HG03039 (cell line): ENCODE results near the gene INHA.

Experiments
- ATAC-seq: cut with Tn5 transposase; IDR thresholded peaks from one replicate; pipeline ENCODE4 v1.9.1; 2021; ENCODE audit warnings: mild to moderate bottlenecking, moderate library complexity; ENCODE audit not compliant: unreplicated experiment

Gene INHA

GRCh38 chr2:219571311-219572236 is 536 bp upstream of the INHA start, which contains the start of gene OBSL1:
Gene OBSL1 (minus strand): TSS chr2:219571539. CDS start chr2:219571232, 307 bp downstream.
- ATAC-seq, result no peak

DNA sequence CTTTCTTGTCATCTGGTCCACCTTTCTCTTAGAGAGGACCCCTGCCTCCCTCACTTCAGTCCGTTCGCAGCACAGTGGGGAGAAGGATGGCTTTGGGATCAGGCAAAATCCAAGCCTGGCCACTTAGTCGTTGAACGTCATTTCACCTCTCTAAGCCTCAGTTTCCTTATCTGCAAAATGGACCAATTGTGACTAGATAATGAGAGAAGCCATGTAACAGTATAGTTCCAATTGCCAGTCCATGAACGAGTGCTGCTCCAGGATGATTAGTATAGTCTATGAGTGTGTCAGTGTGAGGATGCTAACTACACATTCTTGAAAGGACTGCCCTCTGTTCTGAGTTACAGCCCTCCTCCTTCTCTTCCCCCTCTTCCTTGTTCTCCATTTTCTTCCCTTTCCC is 1.1 kb downstream of the INHA start:
- no peak for ATAC-seq

- no peak for ATAC-seq
Observed at GRCh38 chr2:219574484-219575311, 2.6 kb downstream of the INHA start.

DNA sequence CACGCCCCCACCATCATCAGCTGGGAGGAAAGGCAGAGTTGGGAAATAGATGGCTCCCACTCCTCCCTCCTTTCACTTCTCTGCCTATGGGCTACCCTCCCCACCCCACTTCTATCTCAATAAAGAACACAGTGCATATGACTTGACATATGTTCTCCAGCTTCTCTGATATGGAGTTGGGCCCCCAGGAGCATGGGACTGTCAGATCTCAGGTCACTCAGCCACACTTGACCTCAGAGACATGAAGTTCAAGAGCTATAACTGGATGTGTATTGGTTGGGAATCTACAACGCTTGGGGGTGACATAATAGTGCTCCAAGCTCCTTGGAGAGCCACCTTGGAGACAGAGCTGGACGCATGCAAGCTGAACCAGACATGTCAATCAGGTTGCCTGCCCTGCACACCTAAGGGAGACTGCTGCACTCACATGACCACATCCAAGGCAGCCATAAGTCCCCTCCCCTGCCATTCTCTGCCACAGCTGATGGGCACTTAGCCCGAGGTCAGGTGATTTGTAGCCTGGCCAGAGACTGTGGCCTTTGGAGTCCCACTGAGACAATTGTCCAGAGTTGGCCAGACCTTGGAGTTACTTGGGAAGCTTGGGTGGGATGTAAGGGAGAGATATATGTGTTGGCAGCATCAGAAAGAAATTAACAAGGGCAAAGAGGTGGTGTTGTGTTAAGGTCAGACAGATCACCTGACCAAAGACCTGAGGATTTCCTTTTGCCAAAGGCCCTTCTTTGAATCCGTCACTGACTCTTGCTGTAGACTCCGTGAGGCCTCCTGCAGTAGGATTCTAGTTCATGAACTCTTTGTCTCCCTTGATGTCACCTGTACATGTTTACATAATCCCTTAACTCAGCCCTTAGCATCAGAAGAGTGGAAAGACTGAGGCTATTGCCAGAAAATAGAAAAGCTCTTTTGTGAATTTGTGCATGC is 3.7 kb downstream of the INHA start:
- no peak for ATAC-seq

DNA sequence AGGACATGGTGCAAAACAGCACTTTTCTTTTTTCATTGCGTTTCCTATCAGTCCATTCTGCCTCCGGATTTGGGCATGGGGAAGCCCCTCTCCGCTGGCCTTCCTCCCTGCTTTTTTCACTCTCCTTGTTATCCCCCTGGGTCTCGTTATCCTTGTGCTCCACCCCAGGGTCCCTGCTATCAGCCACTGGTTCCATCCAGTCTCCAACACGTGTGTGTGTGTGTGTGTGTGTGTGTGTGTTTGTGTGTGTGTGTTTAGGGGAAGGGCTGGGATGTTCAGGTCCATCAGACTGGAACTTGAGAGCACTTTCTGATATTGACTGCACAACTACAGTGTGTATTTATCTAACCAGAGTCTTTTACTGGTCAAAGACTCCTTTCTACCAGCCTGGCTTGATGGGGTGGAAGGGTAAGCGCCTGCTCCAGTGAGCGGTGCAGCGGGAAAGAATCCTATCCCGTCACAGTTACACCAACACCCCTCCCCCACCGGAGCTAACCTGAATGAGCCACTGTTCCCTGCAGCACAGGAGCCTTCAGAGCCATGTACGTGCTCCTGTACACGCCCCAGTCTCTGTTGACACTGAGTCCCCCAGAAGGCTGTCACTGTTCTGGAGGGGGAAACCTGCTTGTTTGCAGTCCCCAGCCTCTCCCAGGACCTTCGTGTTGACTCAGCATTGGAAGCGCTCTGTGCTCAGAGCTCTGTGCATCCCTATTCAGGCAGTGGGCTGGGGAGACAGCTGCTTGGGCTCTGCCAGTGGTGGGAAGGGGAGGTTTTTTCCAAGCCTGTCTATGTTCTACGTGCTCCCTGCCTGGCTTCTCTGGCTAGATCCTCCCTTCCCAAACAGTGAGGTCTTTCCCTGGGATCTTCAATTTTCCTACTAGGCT is 4.6 kb downstream of the INHA start:
- no peak for ATAC-seq

DNA sequence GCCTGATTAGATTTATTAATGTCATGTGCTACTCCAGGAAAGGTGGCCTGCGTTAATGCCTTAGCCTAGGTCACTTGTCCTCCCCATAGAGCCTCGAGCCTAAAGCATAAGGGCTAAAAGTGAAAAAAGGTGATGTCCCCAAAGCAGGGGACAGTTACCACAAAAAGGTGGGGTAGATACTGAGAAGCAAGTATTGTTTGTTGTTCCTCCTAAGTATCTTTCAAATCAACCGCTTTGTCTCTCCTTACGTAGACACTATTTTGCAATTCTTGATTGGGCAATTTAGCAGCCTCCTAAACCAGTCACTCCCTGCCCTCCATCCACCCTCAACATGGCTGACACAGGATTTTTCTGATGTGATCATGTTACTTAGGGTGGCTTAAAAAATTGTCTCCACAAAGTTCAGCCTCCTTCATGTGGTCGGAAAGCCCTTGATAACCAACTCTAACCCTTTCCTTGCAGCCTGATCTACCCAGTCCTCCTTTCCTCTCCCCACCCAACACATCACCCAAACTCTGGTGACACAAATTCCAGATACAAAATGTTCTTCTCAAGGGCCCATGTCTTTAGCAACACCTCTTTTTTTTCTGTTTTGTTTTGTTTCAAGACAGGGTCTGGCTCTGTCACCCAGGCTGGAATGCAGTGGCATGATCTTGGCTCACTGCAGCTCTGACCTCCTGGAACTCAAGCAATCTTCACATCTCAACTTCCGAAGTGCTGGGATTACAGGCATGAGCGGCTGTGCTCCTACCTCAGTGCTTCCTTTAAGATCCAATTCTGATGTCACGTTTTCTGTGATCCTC is 6.9 kb downstream of the INHA start:
- ATAC-seq, result no peak

DNA sequence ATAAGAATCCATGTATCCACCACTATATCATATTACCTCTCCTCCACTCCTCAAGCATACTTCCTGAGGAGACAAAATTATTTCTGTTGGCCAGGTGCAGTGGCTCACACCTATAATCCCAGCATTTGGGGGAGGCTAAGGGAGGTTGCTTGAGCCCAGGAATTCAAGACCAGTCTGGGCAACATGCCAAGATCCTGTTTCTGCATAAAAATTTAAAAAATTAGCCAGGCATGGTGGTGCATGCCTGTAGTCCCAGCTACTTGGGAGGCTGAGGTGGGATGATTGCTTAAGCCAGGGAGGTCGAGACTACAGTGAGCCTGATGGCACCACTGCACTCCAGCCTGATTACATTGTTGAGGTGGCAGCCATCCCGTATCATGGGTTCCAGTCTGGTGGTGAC is 9.2 kb downstream of the INHA start:
- no peak for ATAC-seq

DNA sequence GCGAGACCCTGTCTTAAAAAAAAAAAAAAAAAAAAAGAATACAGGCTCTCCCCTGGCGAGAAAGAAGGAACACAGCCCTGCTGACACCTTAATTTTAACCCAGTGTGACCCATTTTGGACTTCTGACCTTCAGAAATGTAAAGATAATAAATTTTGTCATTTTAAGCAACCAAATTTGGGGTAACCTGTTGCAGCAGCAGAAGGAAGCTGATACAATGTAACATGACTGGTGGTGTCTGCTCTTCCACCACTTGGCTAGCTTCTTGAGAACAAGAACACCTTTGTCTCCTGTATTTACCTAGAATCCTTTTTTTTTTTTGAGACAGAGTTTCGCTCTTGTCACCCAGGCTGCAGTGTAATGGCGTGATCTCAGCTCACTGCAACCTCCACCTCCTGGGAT is 19.0 kb downstream of the INHA start:
- no peak for ATAC-seq

DNA sequence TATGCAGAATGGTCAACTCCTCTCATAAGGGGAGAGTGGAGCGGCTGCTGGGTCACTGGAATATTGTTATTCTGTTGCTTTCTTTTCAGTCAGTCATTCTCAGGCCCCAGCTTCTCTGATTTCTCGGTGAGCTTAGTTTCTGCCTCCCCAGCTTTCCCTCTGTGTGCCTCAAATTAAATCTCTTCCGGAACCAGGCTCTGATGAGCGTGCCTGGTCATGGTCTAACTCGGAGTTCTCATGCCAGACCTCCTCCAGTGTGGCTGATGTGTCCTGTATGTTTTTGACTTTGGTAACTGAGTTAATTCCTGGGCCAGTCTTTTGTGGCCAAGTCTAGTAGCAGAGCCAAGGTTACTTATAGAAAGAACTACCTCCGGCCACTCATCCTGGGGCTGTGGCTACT is 20.6 kb downstream of the INHA start:
- no peak for ATAC-seq

GRCh38 chr2:219593154-219593553 is 21.0 kb downstream of the INHA start:
- ATAC-seq, result no peak

DNA sequence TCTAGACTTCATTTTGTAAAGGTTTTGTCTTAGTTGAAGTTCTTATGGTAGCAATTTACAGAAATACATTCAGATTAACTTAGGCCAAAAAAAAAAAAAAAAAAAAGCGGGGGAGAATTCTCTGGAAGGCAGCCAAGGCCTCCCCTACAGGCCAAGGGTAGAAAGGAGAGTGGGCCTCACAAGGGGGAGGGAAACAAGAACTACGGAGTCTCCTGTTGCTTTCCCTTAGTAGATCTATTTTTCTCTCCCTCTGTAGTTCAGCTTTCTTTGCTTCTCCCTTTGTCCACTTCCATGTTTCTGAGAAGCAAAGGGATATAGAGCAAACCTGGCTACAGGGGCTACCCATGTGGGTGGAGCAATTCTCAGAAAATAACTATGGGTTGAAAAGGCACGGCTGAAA is 23.1 kb downstream of the INHA start:
- ATAC-seq, result no peak

GRCh38 chr2:219596954-219597551 is 24.9 kb downstream of the INHA start:
- no peak for ATAC-seq

- peak; percentile 88 for ATAC-seq
Observed at GRCh38 chr2:219597552-219598307, 25.6 kb downstream of the INHA start, which contains the start of gene STK11IP. Gene STK11IP (plus strand): TSS chr2:219597857. CDS start chr2:219598120, 263 bp downstream.

DNA sequence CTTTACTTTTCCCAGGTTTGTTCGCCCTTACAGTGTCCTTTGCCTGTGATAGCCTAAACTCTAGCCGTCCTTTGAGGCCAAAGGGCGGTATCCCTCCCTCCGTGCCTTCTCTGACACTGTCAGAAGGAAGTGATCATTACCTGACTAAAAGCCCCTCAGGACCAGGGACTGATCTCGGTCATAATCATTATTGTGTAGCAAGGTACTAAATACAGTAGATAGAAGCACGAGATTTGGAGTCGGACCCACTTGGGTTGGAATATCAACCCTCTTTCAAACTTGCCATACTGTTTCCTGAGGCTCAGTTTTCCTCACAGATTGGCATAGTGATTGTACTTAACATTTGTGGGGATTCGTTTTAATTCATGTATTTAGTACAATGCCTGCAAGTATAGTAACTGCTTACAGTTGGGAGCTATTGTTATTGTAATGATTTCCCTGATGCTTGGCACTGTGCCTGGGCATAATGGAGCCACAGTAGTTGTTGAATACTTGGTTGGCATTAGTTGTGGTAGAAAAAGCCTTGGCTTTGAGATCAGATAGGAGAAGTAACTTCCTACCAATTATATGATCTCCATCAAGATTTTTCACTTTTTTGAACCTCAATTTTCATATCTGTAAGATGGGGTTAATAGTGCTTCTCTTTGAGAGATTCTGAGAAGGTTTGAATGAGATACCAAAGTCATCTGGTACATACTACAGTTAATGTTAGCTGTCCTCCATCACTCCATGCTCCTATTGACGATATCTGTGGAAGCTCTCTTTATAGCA is 26.4 kb downstream of the INHA start:
- ATAC-seq, result no peak

DNA sequence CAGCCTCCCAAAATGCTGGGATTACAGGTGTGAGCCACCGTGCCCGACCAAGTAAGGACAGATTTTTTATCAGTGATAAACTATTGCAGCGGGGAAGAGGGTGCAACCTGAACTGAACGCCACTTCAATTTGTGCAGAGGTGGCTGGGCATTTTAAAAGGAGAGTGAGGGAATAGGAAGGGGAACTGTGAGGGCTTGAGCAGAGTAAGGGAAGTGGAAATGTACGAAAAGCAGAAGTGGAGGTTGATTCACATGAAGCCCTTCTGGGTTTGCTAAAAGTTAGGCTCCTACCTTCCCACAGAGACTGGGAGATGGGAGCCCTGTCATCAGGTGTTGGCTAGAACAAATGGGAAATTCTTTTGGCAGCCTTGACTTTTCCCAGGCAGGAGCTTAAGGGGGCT is 31.7 kb downstream of the INHA start:
- no peak for ATAC-seq

GRCh38 chr2:219605607-219605954 is 33.5 kb downstream of the INHA start:
- no peak for ATAC-seq

DNA sequence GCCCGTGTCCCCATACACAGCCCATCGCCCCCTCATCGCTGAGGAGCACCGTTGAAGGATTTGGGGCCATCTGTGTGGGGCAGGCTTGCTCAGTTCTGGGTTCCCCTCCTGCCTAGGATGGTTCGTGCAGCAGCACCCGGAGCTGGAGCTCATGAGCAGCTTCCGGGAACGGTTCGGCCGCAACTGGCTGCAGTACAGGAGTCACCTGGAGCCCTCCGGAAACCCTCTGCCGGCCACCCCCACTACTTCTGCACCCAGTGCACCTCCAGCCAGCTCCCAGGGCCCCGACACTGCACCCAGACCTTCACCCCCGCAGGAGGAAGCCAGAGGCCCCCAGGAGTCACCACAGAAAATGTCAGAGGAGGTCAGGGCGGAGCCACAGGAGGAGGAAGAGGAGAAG is 35.8 kb downstream of the INHA start:
- no peak for ATAC-seq
